Kasumi-1 (cell line): Measurements from ENCODE around the gene ERCC6L.

Experiments
- DNase-seq, 2 experiments: peaks; one replicate each; lab custom pipeline; 2025; lab: John Stamatoyannopoulos, UW

Gene ERCC6L

GRCh38 chrX:72238721-72239475, at the start of gene ERCC6L:
Gene ERCC6L (minus strand): TSS chrX:72239027. CDS start chrX:72238911, 116 bp downstream.
- peak; percentile 54 to 64 for DNase-seq

- DNase-seq: no peak
Observed at GRCh38 chrX:72282302-72282701, 43.5 kb upstream of the ERCC6L start.

GRCh38 chrX:72280321-72280845, 41.6 kb upstream of the ERCC6L start:
- no peak for DNase-seq

- no peak for DNase-seq
Observed at GRCh38 chrX:72276478-72276953, 37.7 kb upstream of the ERCC6L start.

GRCh38 chrX:72274526-72274925, 35.7 kb upstream of the ERCC6L start:
- no peak for DNase-seq

- DNase-seq: no peak
Observed at GRCh38 chrX:72273718-72274117, 34.9 kb upstream of the ERCC6L start.

GRCh38 chrX:72272868-72273267, 34.0 kb upstream of the ERCC6L start:
- no peak for DNase-seq

GRCh38 chrX:72271812-72272211, 33.0 kb upstream of the ERCC6L start:
- no peak for DNase-seq

- DNase-seq: no peak
Observed at GRCh38 chrX:72271091-72271788, 32.4 kb upstream of the ERCC6L start.

GRCh38 chrX:72270316-72270866, 31.6 kb upstream of the ERCC6L start:
- DNase-seq: no peak

GRCh38 chrX:72269671-72270251, 30.9 kb upstream of the ERCC6L start:
- DNase-seq: no peak

GRCh38 chrX:72268597-72269365, 30.0 kb upstream of the ERCC6L start:
- DNase-seq: no peak

- DNase-seq: no peak
Observed at GRCh38 chrX:72265263-72265662, 26.4 kb upstream of the ERCC6L start.

- no peak for DNase-seq
Observed at GRCh38 chrX:72262077-72262476, 23.2 kb upstream of the ERCC6L start.

GRCh38 chrX:72260448-72260847, 21.6 kb upstream of the ERCC6L start:
- DNase-seq: no peak

GRCh38 chrX:72258174-72258573, 19.3 kb upstream of the ERCC6L start:
- no peak for DNase-seq

GRCh38 chrX:72255864-72256263, 17.0 kb upstream of the ERCC6L start:
- no peak for DNase-seq

GRCh38 chrX:72255445-72255844, 16.6 kb upstream of the ERCC6L start:
- DNase-seq: no peak

GRCh38 chrX:72254816-72255215, 16.0 kb upstream of the ERCC6L start:
- DNase-seq: no peak

- no peak for DNase-seq
Observed at GRCh38 chrX:72253686-72254085, 14.9 kb upstream of the ERCC6L start.

GRCh38 chrX:72247206-72247942, 8.5 kb upstream of the ERCC6L start:
- no peak for DNase-seq
